Activated CD8-positive, alpha-beta memory T cell treated with anti-CD3 and anti-CD28 coated beads for 1 hour (primary cell): Measurements from ENCODE around the gene RANBP17.

Experiments used
- DNase-seq, 2 donors: peaks; one replicate each; pipeline ENCODE4 v3.0.0-alpha.2; 2020; ENCODE audit warnings: low read depth in 1 of 2; ENCODE audit errors: extremely low read depth in 1 of 2

Gene RANBP17

DNA sequence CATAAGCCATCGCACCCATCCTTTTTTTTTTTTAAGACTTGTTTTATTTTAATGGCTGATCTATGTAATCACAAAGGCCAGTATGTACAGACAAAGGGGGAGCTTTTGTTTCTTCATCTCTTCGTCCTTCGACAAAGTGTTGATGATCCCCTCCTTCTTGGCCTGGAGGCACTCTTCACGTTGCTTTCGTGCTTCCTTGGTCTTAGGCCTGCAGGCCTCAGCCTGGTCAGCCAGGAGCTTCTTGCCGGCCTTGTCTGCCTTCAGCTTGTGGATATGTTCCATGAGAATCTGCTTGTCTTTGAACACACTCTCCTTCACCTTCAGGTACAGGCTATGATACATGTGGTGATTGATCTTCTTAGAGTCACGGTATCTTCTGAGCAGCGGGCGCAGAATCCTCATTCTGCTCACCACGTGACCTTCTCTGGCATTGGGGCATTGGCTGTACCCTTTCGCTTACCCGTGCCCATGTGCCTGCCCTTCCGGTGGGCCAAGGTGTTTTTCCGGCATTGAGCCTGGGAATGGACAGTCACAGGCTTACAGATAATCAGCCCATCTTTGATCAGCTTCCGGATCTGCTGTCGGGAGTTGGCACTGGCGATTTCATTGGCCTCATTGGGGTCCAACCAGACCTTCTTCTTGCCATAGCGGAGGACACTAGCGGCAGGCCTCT, 483.3 kb downstream of the RANBP17 start:
- no peak for DNase-seq
